K562 (cell line): ENCODE results near the gene UAP1. TPM values are rescaled to one million over a fixed set of nuclear protein-coding genes. Genes with fewer than 3 reads are reported as not detected.

Experiments
- CREB1 ChIP-seq, 2 experiments: sonication (generic) in 1 of 2; formaldehyde crosslinking in 1 of 2; IDR thresholded peaks; 2 replicates each; pipeline versions ENCODE4 v1.6.1 to v1.8.0; 2012 to 2022; ENCODE audit warnings: inconsistent platforms in 1 of 2, mild to moderate bottlenecking in 1 of 2, missing genetic modification reagents in 1 of 2, moderate library complexity in 1 of 2
- DMBX1 ChIP-seq: fragments of 250-450 bp; sonication (Bioruptor Pico); IDR thresholded peaks from 2 replicates; pipeline ENCODE4 v1.8.0; 2022; ENCODE audit warnings: inconsistent platforms, mild to moderate bottlenecking, moderate library complexity, borderline replicate concordance
- HCFC1 ChIP-seq: IDR thresholded peaks from 2 replicates; pipeline ENCODE4 v1.6.1; 2012; ENCODE audit warnings: low read depth, low read length, improper control_type of control experiment
- HDAC2 ChIP-seq: fragments of 450-650 bp; IDR thresholded peaks from 2 replicates; pipeline ENCODE4 v1.6.1; 2016; ENCODE audit warnings: mild to moderate bottlenecking
- HMG20B ChIP-seq: fragments of 250-450 bp; sonication (Bioruptor Pico); IDR thresholded peaks from 2 replicates; pipeline ENCODE4 v1.5.0; 2021; ENCODE audit warnings: mild to moderate bottlenecking
- HNRNPLL ChIP-seq: fragments of 200-400 bp; formaldehyde crosslinking; IDR thresholded peaks from 2 replicates; pipeline ENCODE4 v1.6.1; 2017; ENCODE audit warnings: low read length, low read depth, mild to moderate bottlenecking; ENCODE audit not compliant: poor library complexity, severe bottlenecking
- KDM5B ChIP-seq: fragments of 200-600 bp; sonication (generic); IDR thresholded peaks from 2 replicates; pipeline ENCODE4 v1.6.1; 2012; ENCODE audit warnings: low read depth, mild to moderate bottlenecking, moderate library complexity, low read length, control low read depth, inconsistent platforms; ENCODE audit not compliant: insufficient replicate concordance
- L3MBTL2 ChIP-seq: fragments of 450-650 bp; IDR thresholded peaks from 2 replicates; pipeline ENCODE4 v1.6.1; 2016; ENCODE audit warnings: mild to moderate bottlenecking, moderate library complexity
- MYC ChIP-seq, 2 experiments: fragments of 250-450 bp in 1 of 2; sonication (Bioruptor Pico) in 1 of 2; IDR thresholded peaks; 2 replicates each; pipeline versions ENCODE4 v1.5.1 to v1.6.1; 2012 to 2021; ENCODE audit warnings: low read depth in 2 of 2, borderline replicate concordance in 1 of 2, improper control_type of control experiment in 1 of 2, low read length in 1 of 2, mild to moderate bottlenecking in 1 of 2, moderate library complexity in 1 of 2
- RCOR1 ChIP-seq, 2 experiments: IDR thresholded peaks; 2 replicates each; pipeline ENCODE4 v1.6.1; 2012; ENCODE audit warnings: low read depth in 2 of 2, low read length in 2 of 2, borderline replicate concordance in 1 of 2, improper control_type of control experiment in 1 of 2
- STAT5A ChIP-seq: IDR thresholded peaks from 2 replicates; pipeline ENCODE4 v1.6.1; 2012; ENCODE audit warnings: low read length, inconsistent platforms, borderline replicate concordance
- TAF1 ChIP-seq: IDR thresholded peaks from 2 replicates; pipeline ENCODE4 v1.6.1; 2011; ENCODE audit warnings: mild to moderate bottlenecking, low read length, moderate library complexity; ENCODE audit not compliant: insufficient read depth, control insufficient read depth, severe bottlenecking; ENCODE audit errors: extremely low read depth
- TAF9B ChIP-seq: fragments of 450-650 bp; IDR thresholded peaks from 2 replicates; pipeline ENCODE4 v1.6.1; 2018; ENCODE audit warnings: mild to moderate bottlenecking; ENCODE audit not compliant: partially characterized antibody
- ZNF12 ChIP-seq: sonication (generic); formaldehyde crosslinking; IDR thresholded peaks from 2 replicates; pipeline ENCODE4 v1.4.0; 2020; ENCODE audit warnings: mild to moderate bottlenecking, missing genetic modification reagents
- ZNF766 ChIP-seq: fragments of 200-800 bp; sonication (Bioruptor generic); conservative IDR thresholded peaks from 2 replicates; pipeline ENCODE4 v1.6.1; 2016; ENCODE audit warnings: missing genetic modification characterization, missing compliant biosample characterization
- polyA plus RNA-seq, 8 experiments: library from polyadenylated mRNA; depleted of rRNA in 4 of 8; stranded (reverse) in 5 of 8; unstranded in 3 of 8; fragments of >200 nt; fragmentation: Nextera tagmentation in 2 of 8; fragmentation: Illumina TruSeq in 1 of 8; extraction: Ambion mirVana in 2 of 8; extraction: Trizol in 1 of 8; gene quantifications; 2 replicates each; pipeline versions ENCODE4 v1.2.1 to v1.2.3, GENCODE V29; 2011 to 2014; ENCODE audit warnings: inconsistent platforms in 1 of 8, missing spikeins in 1 of 8
- total RNA-seq, 7 experiments: library from RNA; depleted of rRNA in 6 of 7; stranded (reverse); fragments of >200 nt in 6 of 7; fragmentation: Illumina TruSeq in 2 of 7; extraction: Trizol in 2 of 7; gene quantifications; 2 replicates each; pipeline versions ENCODE4 v1.2.1 to v1.2.3, GENCODE V29; 2011 to 2021; ENCODE audit warnings: low replicate concordance in 1 of 7
- TF ChIP-seq, protein P1 (sequence below), 2 experiments: fragments of 450-650 bp; IDR thresholded peaks; 2 replicates each; pipeline ENCODE4 v1.6.1; 2018; ENCODE audit warnings: mild to moderate bottlenecking in 2 of 2, low read depth in 1 of 2; ENCODE audit not compliant: partially characterized antibody in 2 of 2
- TF ChIP-seq, protein P2 (sequence below): fragments of 450-650 bp; IDR thresholded peaks from 2 replicates; pipeline ENCODE4 v1.6.1; 2014; ENCODE audit warnings: low read depth, mild to moderate bottlenecking, moderate library complexity, borderline replicate concordance
- TF ChIP-seq, protein P3 (sequence below): fragments of 450-650 bp; IDR thresholded peaks from 2 replicates; pipeline ENCODE4 v1.6.1; 2016; ENCODE audit warnings: borderline replicate concordance

Gene UAP1
- total and polyA plus RNA-seq, 9 of the 15 experiments (the other 6 are each of a cell fraction or from before 2014, with no cell fraction given) = 182 to 317 (median 213) TPM

DNA sequence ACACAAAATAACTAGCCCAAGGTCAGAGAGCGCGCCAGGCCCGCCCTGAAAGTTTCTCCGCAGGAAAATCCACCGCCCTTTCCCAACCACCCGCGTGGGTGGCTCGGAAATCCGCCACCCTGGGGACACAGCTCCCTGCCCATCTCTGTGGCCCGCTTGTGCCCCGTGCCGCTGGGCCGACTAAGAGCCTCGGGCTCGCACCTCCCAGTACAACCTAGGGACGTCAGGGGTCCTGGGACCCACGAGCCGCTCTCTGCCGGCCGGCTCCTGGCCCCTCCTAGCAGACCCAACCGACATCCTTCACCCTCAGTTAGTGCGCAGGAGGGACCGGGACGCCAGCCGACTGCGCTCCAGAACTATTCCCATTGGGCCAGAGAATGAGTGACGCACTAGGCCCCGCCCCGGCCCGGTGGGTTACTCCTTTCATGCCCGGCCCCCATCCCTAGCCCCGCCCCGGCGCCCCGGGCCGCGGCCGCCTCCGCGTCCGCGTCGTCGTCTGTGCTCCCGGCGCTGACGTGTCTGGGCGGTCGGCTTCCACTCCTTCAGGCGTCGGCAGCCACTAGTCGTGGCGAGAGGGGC lies 396 bp upstream of the UAP1 start (continued):
- TF ChIP-seq, protein P1, sequence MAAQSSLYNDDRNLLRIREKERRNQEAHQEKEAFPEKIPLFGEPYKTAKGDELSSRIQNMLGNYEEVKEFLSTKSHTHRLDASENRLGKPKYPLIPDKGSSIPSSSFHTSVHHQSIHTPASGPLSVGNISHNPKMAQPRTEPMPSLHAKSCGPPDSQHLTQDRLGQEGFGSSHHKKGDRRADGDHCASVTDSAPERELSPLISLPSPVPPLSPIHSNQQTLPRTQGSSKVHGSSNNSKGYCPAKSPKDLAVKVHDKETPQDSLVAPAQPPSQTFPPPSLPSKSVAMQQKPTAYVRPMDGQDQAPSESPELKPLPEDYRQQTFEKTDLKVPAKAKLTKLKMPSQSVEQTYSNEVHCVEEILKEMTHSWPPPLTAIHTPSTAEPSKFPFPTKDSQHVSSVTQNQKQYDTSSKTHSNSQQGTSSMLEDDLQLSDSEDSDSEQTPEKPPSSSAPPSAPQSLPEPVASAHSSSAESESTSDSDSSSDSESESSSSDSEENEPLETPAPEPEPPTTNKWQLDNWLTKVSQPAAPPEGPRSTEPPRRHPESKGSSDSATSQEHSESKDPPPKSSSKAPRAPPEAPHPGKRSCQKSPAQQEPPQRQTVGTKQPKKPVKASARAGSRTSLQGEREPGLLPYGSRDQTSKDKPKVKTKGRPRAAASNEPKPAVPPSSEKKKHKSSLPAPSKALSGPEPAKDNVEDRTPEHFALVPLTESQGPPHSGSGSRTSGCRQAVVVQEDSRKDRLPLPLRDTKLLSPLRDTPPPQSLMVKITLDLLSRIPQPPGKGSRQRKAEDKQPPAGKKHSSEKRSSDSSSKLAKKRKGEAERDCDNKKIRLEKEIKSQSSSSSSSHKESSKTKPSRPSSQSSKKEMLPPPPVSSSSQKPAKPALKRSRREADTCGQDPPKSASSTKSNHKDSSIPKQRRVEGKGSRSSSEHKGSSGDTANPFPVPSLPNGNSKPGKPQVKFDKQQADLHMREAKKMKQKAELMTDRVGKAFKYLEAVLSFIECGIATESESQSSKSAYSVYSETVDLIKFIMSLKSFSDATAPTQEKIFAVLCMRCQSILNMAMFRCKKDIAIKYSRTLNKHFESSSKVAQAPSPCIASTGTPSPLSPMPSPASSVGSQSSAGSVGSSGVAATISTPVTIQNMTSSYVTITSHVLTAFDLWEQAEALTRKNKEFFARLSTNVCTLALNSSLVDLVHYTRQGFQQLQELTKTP (IDR thresholded peaks at IDR 0.05; ENCODE audit: low read depth in 1 of 2, partially characterized antibody in 2 of 2) = peak in 1 of 2 experiments; percentile 38
- TF ChIP-seq, protein P2, sequence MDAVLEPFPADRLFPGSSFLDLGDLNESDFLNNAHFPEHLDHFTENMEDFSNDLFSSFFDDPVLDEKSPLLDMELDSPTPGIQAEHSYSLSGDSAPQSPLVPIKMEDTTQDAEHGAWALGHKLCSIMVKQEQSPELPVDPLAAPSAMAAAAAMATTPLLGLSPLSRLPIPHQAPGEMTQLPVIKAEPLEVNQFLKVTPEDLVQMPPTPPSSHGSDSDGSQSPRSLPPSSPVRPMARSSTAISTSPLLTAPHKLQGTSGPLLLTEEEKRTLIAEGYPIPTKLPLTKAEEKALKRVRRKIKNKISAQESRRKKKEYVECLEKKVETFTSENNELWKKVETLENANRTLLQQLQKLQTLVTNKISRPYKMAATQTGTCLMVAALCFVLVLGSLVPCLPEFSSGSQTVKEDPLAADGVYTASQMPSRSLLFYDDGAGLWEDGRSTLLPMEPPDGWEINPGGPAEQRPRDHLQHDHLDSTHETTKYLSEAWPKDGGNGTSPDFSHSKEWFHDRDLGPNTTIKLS = peak; percentile 89; the same call in 1 of the 2 replicates
- no peak for TF ChIP-seq STAT5A
- 0 out of 2 replicates have a peak, but pooled peaks have one; percentile 29 for TF ChIP-seq HCFC1
- TF ChIP-seq HNRNPLL = peak; percentile 68
- TF ChIP-seq DMBX1 = 0 out of 2 replicates have a peak, but pooled peaks have one; percentile 35
- TF ChIP-seq MYC (IDR thresholded peaks at IDR 0.05; ENCODE audit: low read depth, low read length) = peak; percentile 12; the same call in 1 of the 2 replicates
- no peak; the same call in 1 of the 2 replicates for TF ChIP-seq MYC (CRISPR knock-in tag; IDR thresholded peaks at IDR 0.05; ENCODE audit: borderline replicate concordance, low read depth)
- peak; percentile 47; the same call in 1 of the 2 replicates for TF ChIP-seq ZNF12
- no peak for TF ChIP-seq TAF1
- TF ChIP-seq ZNF766 = peak; percentile 19; the same call in 1 of the 2 replicates
- TF ChIP-seq CREB1 (IDR thresholded peaks at IDR 0.05) = peak; percentile 88
- peak; percentile 83 for TF ChIP-seq CREB1 (CRISPR knock-in tag; IDR thresholded peaks at IDR 0.05)
- TF ChIP-seq, protein P3, sequence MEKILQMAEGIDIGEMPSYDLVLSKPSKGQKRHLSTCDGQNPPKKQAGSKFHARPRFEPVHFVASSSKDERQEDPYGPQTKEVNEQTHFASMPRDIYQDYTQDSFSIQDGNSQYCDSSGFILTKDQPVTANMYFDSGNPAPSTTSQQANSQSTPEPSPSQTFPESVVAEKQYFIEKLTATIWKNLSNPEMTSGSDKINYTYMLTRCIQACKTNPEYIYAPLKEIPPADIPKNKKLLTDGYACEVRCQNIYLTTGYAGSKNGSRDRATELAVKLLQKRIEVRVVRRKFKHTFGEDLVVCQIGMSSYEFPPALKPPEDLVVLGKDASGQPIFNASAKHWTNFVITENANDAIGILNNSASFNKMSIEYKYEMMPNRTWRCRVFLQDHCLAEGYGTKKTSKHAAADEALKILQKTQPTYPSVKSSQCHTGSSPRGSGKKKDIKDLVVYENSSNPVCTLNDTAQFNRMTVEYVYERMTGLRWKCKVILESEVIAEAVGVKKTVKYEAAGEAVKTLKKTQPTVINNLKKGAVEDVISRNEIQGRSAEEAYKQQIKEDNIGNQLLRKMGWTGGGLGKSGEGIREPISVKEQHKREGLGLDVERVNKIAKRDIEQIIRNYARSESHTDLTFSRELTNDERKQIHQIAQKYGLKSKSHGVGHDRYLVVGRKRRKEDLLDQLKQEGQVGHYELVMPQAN = peak; percentile 49; the same call in 1 of the 2 replicates
- TF ChIP-seq L3MBTL2 = peak; percentile 55
- peak; percentile 53 for TF ChIP-seq KDM5B
- no peak for TF ChIP-seq HMG20B
- TF ChIP-seq TAF9B = peak; percentile 59
- TF ChIP-seq HDAC2 = peak; percentile 76; the same call in 1 of the 2 replicates
- TF ChIP-seq RCOR1 (IDR thresholded peaks at IDR 0.05; ENCODE audit: borderline replicate concordance in 1 of 2, low read depth in 2 of 2, low read length in 2 of 2) = peak in 1 of 2 experiments; percentile 51; a peak in 1 of 4 replicates
